Lower leg skin (tissue), 4 donors: Measurements from ENCODE around the gene EVL. TPM values are rescaled to one million over a fixed set of nuclear protein-coding genes. Genes with fewer than 3 reads are reported as not detected.

Experiments
- DNase-seq, 2 donors: peaks; one replicate each; pipeline ENCODE4 v3.0.0-alpha.2; 2019; ENCODE audit warnings: low spot score in 2 of 2
- H3K4me3 ChIP-seq: fragments of 200-600 bp; sonication (generic); 2 replicates; pipeline ENCODE4 v1.5.1; 2017; ENCODE audit warnings: mild to moderate bottlenecking, low read depth; ENCODE audit not compliant: poor library complexity, severe bottlenecking
- POLR2A ChIP-seq, 2 donors: fragments of 450-650 bp; IDR thresholded peaks; one replicate each; pipeline ENCODE4 v1.6.1; 2016 to 2017; ENCODE audit warnings: antibody characterized with exemption in 2 of 2, mild to moderate bottlenecking in 1 of 2, moderate library complexity in 1 of 2
- WGBS, 2 donors: methylation state at CpG; one replicate each; pipeline ENCODE4 v1.1.5; 2018; 5-methylcytosine and 5-hydroxymethylcytosine counted together
- intact Hi-C: fragments of 100-400 bp; cut with DNase I; formaldehyde crosslinking; loops from one replicate; pipeline ENCODE4 v1.15.0; 2023; ENCODE audit warnings: low total_unique reads
- total RNA-seq, 4 donors: library from RNA; depleted of rRNA; stranded (reverse); fragments of >200 nt; gene quantifications; one replicate each; pipeline ENCODE4 v1.1.0, GENCODE V29; 2016
- TF ChIP-seq, protein P1 (sequence below), 3 donors: fragments of 450-650 bp; IDR thresholded peaks; one replicate each; pipeline ENCODE4 v1.5.1; 2016; ENCODE audit warnings: antibody characterized with exemption in 3 of 3, mild to moderate bottlenecking in 3 of 3, moderate library complexity in 2 of 3

EVL gene
- total RNA-seq, 4 donors from 2014 or later = 26.4 to 51.4 (median 40.9) TPM

DNA sequence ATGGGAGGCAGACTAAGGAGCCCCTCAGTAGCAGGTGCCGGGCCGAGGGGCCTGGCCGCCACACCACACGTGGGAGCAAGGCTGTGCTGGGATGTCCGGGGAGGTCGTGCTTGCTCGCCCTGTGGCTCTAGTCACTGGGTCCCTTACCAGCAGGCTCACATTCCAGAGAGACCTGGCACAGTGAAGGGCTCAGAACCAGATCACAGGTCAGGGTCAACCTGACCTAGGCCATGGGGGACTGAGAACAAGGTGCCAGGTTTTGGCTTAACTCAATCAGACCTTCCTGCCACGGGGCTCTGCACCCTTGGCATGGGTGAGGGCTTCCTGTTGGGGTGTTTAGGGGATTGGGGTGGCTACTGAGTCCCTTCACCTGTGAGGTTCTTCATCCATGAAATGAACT, 72.0 kb downstream of the EVL start:
- no peak overlapping the region for H3K4me3 ChIP-seq
- 91 to 92% methylated on average over 8 of the region's 8 CpGs for WGBS, 2 donors
- TF ChIP-seq, protein P1, sequence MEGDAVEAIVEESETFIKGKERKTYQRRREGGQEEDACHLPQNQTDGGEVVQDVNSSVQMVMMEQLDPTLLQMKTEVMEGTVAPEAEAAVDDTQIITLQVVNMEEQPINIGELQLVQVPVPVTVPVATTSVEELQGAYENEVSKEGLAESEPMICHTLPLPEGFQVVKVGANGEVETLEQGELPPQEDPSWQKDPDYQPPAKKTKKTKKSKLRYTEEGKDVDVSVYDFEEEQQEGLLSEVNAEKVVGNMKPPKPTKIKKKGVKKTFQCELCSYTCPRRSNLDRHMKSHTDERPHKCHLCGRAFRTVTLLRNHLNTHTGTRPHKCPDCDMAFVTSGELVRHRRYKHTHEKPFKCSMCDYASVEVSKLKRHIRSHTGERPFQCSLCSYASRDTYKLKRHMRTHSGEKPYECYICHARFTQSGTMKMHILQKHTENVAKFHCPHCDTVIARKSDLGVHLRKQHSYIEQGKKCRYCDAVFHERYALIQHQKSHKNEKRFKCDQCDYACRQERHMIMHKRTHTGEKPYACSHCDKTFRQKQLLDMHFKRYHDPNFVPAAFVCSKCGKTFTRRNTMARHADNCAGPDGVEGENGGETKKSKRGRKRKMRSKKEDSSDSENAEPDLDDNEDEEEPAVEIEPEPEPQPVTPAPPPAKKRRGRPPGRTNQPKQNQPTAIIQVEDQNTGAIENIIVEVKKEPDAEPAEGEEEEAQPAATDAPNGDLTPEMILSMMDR (IDR thresholded peaks at IDR 0.05) = no peak
- no peak for TF ChIP-seq POLR2A (IDR thresholded peaks at IDR 0.05)
- intact Hi-C loops = no loop called here
- no peak for DNase-seq

GRCh38 chr14:100138082-100138787, 73.0 kb downstream of the EVL start:
- H3K4me3 ChIP-seq = no peak overlapping the region
- intact Hi-C loops = no loop called here
- WGBS, 2 donors = 87 to 90% methylated on average over 8 of the region's 8 CpGs
- no peak for DNase-seq
- no peak for TF ChIP-seq POLR2A (IDR thresholded peaks at IDR 0.05)
- TF ChIP-seq, protein P1 (IDR thresholded peaks at IDR 0.05) = no peak

DNA sequence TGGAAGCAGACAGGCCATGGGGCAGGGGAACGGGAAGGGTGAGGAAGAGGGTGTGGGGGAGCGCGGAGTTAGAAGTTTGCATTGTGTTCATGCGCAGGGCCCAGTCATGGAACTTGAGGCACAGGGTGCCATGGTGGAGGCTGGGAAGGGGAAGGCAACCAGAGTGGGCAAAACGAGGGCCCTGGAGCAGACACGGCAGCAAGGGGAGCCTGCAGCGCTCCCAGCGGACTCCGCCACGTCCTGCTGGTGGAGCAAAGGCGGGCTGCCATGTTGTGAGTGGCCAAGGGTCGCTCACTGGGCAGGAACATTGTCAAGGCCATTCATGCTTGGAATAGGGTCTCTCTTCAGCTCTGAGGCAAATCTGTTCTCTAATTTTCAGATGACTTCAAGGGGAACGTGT, 73.7 kb downstream of the EVL start:
- TF ChIP-seq POLR2A (IDR thresholded peaks at IDR 0.05) = no peak
- TF ChIP-seq, protein P1 (IDR thresholded peaks at IDR 0.05) = no peak
- no peak for DNase-seq
- WGBS, 2 donors = 91 to 94% methylated on average over 13 of the region's 13 CpGs
- no peak overlapping the region for H3K4me3 ChIP-seq
- intact Hi-C loops = no loop called here

- no peak for TF ChIP-seq POLR2A (IDR thresholded peaks at IDR 0.05)
- TF ChIP-seq, protein P1 (IDR thresholded peaks at IDR 0.05) = no peak
- DNase-seq = no peak
- 80% methylated on average over 16 of the region's 16 CpGs for WGBS, 2 donors
- intact Hi-C loops = no loop called here
- H3K4me3 ChIP-seq = no peak overlapping the region
These were observed 75.3 kb downstream of the EVL start for GRCh38 chr14:100140452-100141078.

DNA sequence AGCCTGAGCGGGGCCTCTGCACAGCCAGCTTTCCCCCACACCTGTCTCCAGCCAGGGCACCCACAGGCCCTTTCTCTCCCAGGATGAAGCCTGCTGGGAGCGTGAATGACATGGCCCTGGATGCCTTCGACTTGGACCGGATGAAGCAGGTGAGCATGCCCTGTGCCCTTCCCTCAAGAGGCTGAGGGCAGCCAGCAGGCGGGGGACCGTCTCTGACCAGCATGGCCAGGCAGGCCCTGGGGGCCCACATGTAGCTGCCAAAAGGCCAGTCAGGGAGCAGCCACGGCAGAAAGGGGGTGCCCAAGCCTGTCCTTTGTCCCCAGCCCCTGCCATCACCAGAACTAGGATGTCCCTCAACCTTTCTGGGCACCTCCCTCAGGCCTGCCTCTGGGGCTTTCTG, 75.9 kb downstream of the EVL start:
- no peak for TF ChIP-seq POLR2A (IDR thresholded peaks at IDR 0.05)
- TF ChIP-seq, protein P1 (IDR thresholded peaks at IDR 0.05) = no peak
- DNase-seq = no peak
- no peak overlapping the region for H3K4me3 ChIP-seq
- intact Hi-C loops = no loop called here
- WGBS, 2 donors = 89 to 91% methylated on average over 7 of the region's 7 CpGs
